OCI-LY1 (cell line): ENCODE results near the gene BOK.
A peak's percentile ranks its signal among the peaks of the same experiment; 100 is the strongest.

Experiments
- H2AFZ ChIP-seq: fragments of 200-600 bp; sonication (generic), shearing (Covaris generic); 2 replicates; pipeline ENCODE4 v1.6.0; 2014; ENCODE audit warnings: antibody characterized with exemption, mild to moderate bottlenecking, low read length
- H3F3A ChIP-seq: fragments of 200-600 bp; sonication (generic), shearing (Covaris generic); 2 replicates; pipeline ENCODE4 v1.6.0; 2014; ENCODE audit warnings: mild to moderate bottlenecking, antibody characterized with exemption, low read length, moderate library complexity; ENCODE audit not compliant: insufficient read depth
- H3K27ac ChIP-seq: fragments of 200-600 bp; sonication (generic); 2 replicates; pipeline ENCODE4 v1.5.1; 2014; ENCODE audit warnings: low read length, mixed run types, mild to moderate bottlenecking, low read depth; ENCODE audit not compliant: poor library complexity, severe bottlenecking
- H3K27me3 ChIP-seq: fragments of 200-600 bp; sonication (generic); 2 replicates; pipeline ENCODE4 v1.6.0; 2014; ENCODE audit warnings: antibody characterized with exemption, mild to moderate bottlenecking, low read length, moderate library complexity; ENCODE audit not compliant: insufficient read depth
- H3K36me3 ChIP-seq: fragments of 200-600 bp; sonication (generic); 2 replicates; pipeline ENCODE4 v1.6.1; 2014; ENCODE audit warnings: mild to moderate bottlenecking, antibody characterized with exemption, low read length, moderate library complexity, mixed read lengths; ENCODE audit not compliant: insufficient read depth
- H3K4me1 ChIP-seq: fragments of 200-600 bp; sonication (generic); 2 replicates; pipeline ENCODE4 v1.5.1; 2014; ENCODE audit warnings: mild to moderate bottlenecking, low read length, moderate library complexity; ENCODE audit not compliant: insufficient read depth, severe bottlenecking
- H3K4me2 ChIP-seq: fragments of 200-600 bp; sonication (generic), shearing (Covaris generic); 2 replicates; pipeline ENCODE4 v1.6.1; 2014; ENCODE audit warnings: low read length
- H3K4me3 ChIP-seq: fragments of 200-600 bp; sonication (generic); 2 replicates; pipeline ENCODE4 v1.5.1; 2014; ENCODE audit warnings: low read length, low read depth, mild to moderate bottlenecking, mixed read lengths; ENCODE audit not compliant: poor library complexity, severe bottlenecking
- H3K79me2 ChIP-seq: fragments of 200-600 bp; shearing (Covaris generic); 2 replicates; pipeline ENCODE4 v1.6.1; 2016; ENCODE audit warnings: mixed run types, low read length, mixed read lengths; ENCODE audit not compliant: insufficient read depth
- H3K9ac ChIP-seq: fragments of 200-600 bp; sonication (generic), shearing (Covaris generic); 2 replicates; pipeline ENCODE4 v1.6.1; 2014; ENCODE audit warnings: mild to moderate bottlenecking, low read length, mixed read lengths
- H3K9me2 ChIP-seq: fragments of 200-600 bp; sonication (generic), shearing (Covaris generic); 2 replicates; pipeline ENCODE4 v1.6.1; 2014; ENCODE audit warnings: low read depth, mild to moderate bottlenecking, low read length, mixed read lengths
- H3K9me3 ChIP-seq: fragments of 200-600 bp; shearing (Covaris generic); 2 replicates; pipeline ENCODE4 v1.6.1; 2014; ENCODE audit warnings: low read length, mixed read lengths
- H4K20me1 ChIP-seq: fragments of 200-600 bp; sonication (generic), shearing (Covaris generic); 2 replicates; pipeline ENCODE4 v1.6.0; 2016; ENCODE audit warnings: mild to moderate bottlenecking, low read length; ENCODE audit not compliant: insufficient read depth
- CTCF ChIP-seq: fragments of 200-600 bp; sonication (generic), shearing (Covaris generic); IDR thresholded peaks from 2 replicates; pipeline ENCODE4 v1.5.1; 2017; ENCODE audit warnings: mild to moderate bottlenecking, antibody characterized with exemption, low read length, moderate library complexity, mixed read lengths
- EZH2 ChIP-seq: fragments of 200-600 bp; sonication (generic), shearing (Covaris generic); IDR thresholded peaks from 2 replicates; pipeline ENCODE4 v1.8.0; 2017; ENCODE audit warnings: borderline replicate concordance, mixed run types, mild to moderate bottlenecking, antibody characterized with exemption, low read length, moderate library complexity, mixed read lengths

BOK gene

GRCh38 chr2:241563031-241563507 is 4.5 kb downstream of the BOK start:
- H3K27ac ChIP-seq, result no peak overlapping the region
- TF ChIP-seq CTCF, result no peak
- no peak for TF ChIP-seq EZH2

GRCh38 chr2:241563571-241563980 is 5.0 kb downstream of the BOK start:
- H3K36me3 ChIP-seq, result no peaks in the 10 kb centered on the region
- H3K27me3 ChIP-seq, result no peaks in the 10 kb centered on the region; the same call in 1 of the 2 replicates
- no peaks in the 10 kb centered on the region for H3F3A ChIP-seq
- no peaks in the 10 kb centered on the region for H4K20me1 ChIP-seq
- no peak overlapping the region for H3K4me3 ChIP-seq
- H3K79me2 ChIP-seq, result no peaks in the 10 kb centered on the region
- no peaks in the 10 kb centered on the region for H3K9me3 ChIP-seq
- H3K9me2 ChIP-seq, result no peaks in the 10 kb centered on the region
- H3K4me2 ChIP-seq, result no peak overlapping the region
- H3K4me1 ChIP-seq, result no peaks in the 10 kb centered on the region
- H2AFZ ChIP-seq, result no peak overlapping the region
- TF ChIP-seq CTCF (no peak), EZH2 (no peak)
- no peak overlapping the region for H3K9ac ChIP-seq
- H3K27ac ChIP-seq, result no peak overlapping the region

More at GRCh38 chr2:241563031-241563507, 4.5 kb downstream of the BOK start:
- Histone ChIP-seq H3K9ac (no peak overlapping the region), H3K4me1 (no peaks in the 10 kb centered on the region), H3K4me2 (no peak overlapping the region), H3K27me3 (no peaks in the 10 kb centered on the region; the same call in 1 of the 2 replicates), H2AFZ (no peak overlapping the region), H3K36me3 (no peaks in the 10 kb centered on the region), H3K9me2 (no peaks in the 10 kb centered on the region), H3F3A (no peaks in the 10 kb centered on the region), H3K79me2 (no peaks in the 10 kb centered on the region), H4K20me1 (no peaks in the 10 kb centered on the region), H3K9me3 (no peaks in the 10 kb centered on the region), H3K4me3 (no peak overlapping the region)

GRCh38 chr2:241563981-241564595 is 5.5 kb downstream of the BOK start:
- TF ChIP-seq CTCF, result no peak
- no peak for TF ChIP-seq EZH2
- Histone ChIP-seq H3K9me3 (no peaks in the 10 kb centered on the region), H3K4me3 (no peak overlapping the region), H3K79me2 (no peaks in the 10 kb centered on the region), H3K4me2 (peak overlapping the region; percentile 4; the same call in 1 of the 2 replicates), H4K20me1 (no peaks in the 10 kb centered on the region), H3F3A (no peaks in the 10 kb centered on the region), H2AFZ (no peak overlapping the region), H3K27me3 (no peaks in the 10 kb centered on the region; the same call in 1 of the 2 replicates), H3K4me1 (no peaks in the 10 kb centered on the region), H3K9me2 (no peaks in the 10 kb centered on the region), H3K27ac (no peak overlapping the region), H3K36me3 (no peaks in the 10 kb centered on the region), H3K9ac (no peak overlapping the region)
